ENCODE results near the gene GYPB.
"Not testable (repeated sequence)": the region's sequence is repeated elsewhere in the genome, so short reads cannot be mapped to it uniquely, and the experiment has no call there.

GYPB gene

GRCh38 chr4:144019277-144019676, at the start of gene GYPB:
Gene GYPB, minus strand, starts transcription at chr4:144019380. Its CDS starts 93 bp downstream, at chr4:144019287.
- H3K4me3 ChIP-seq (ENCODE audit: low read depth, low read length); DNase-seq (ENCODE audit: low read depth): not testable (repeated sequence)

GRCh38 chr4:144061556-144061955, 42.4 kb upstream of the GYPB start:
- not testable (repeated sequence) for H3K4me3 ChIP-seq (ENCODE audit: low read depth, low read length); DNase-seq (ENCODE audit: low read depth)

GRCh38 chr4:144060234-144060859, 41.2 kb upstream of the GYPB start:
- H3K4me3 ChIP-seq (ENCODE audit: low read depth, low read length): not testable (repeated sequence)
- peak; percentile 10 for DNase-seq (ENCODE audit: low read depth)

- no peak for DNase-seq (ENCODE audit: low read depth)
- H3K4me3 ChIP-seq (ENCODE audit: low read depth, low read length): no peak overlapping the region
- no peak for TF ChIP-seq CTCF (IDR thresholded peaks at IDR 0.05; ENCODE audit: insufficient read depth, low read depth, low read length, missing control alignments)
Observed at GRCh38 chr4:144056800-144057199, 37.6 kb upstream of the GYPB start.

GRCh38 chr4:144055336-144055735, 36.2 kb upstream of the GYPB start:
- not testable (repeated sequence) for H3K4me3 ChIP-seq (ENCODE audit: low read depth, low read length)

GRCh38 chr4:144051494-144051893, 32.3 kb upstream of the GYPB start:
- not testable (repeated sequence) for DNase-seq (ENCODE audit: low read depth); H3K4me3 ChIP-seq (ENCODE audit: low read depth, low read length)

More at GRCh38 chr4:144055336-144055735, 36.2 kb upstream of the GYPB start:
- not testable (repeated sequence) for DNase-seq (ENCODE audit: low read depth)

GRCh38 chr4:144050631-144051030, 31.5 kb upstream of the GYPB start:
- not testable (repeated sequence) for DNase-seq (ENCODE audit: low read depth); H3K4me3 ChIP-seq (ENCODE audit: low read depth, low read length)

GRCh38 chr4:144049495-144050424, 30.6 kb upstream of the GYPB start:
- H3K4me3 ChIP-seq (ENCODE audit: low read depth, low read length); DNase-seq (ENCODE audit: low read depth): not testable (repeated sequence)

- not testable (repeated sequence) for H3K4me3 ChIP-seq (ENCODE audit: low read depth, low read length); DNase-seq (ENCODE audit: low read depth)
Observed at GRCh38 chr4:144044936-144045335, 25.8 kb upstream of the GYPB start.

- not testable (repeated sequence) for H3K4me3 ChIP-seq (ENCODE audit: low read depth, low read length); DNase-seq (ENCODE audit: low read depth)
Observed at GRCh38 chr4:144032580-144032979, 13.4 kb upstream of the GYPB start.

- not testable (repeated sequence) for DNase-seq (ENCODE audit: low read depth); H3K4me3 ChIP-seq (ENCODE audit: low read depth, low read length)
Observed at GRCh38 chr4:144031875-144032274, 12.7 kb upstream of the GYPB start.

GRCh38 chr4:144031369-144031768, 12.2 kb upstream of the GYPB start:
- H3K4me3 ChIP-seq (ENCODE audit: low read depth, low read length); DNase-seq (ENCODE audit: low read depth): not testable (repeated sequence)

- not testable (repeated sequence) for DNase-seq (ENCODE audit: low read depth); H3K4me3 ChIP-seq (ENCODE audit: low read depth, low read length)
Observed at GRCh38 chr4:144030708-144031107, 11.5 kb upstream of the GYPB start.

GRCh38 chr4:144026682-144027081, 7.5 kb upstream of the GYPB start:
- H3K4me3 ChIP-seq (ENCODE audit: low read depth, low read length); DNase-seq (ENCODE audit: low read depth): not testable (repeated sequence)

- H3K4me3 ChIP-seq (ENCODE audit: low read depth, low read length); DNase-seq (ENCODE audit: low read depth): not testable (repeated sequence)
Observed at GRCh38 chr4:144024399-144025053, 5.3 kb upstream of the GYPB start.

GRCh38 chr4:144022772-144023400, 3.7 kb upstream of the GYPB start:
- not testable (repeated sequence) for H3K4me3 ChIP-seq (ENCODE audit: low read depth, low read length); DNase-seq (ENCODE audit: low read depth)

All from GM12865 (cell line).